NK-92 (cell line): Measurements from ENCODE around the gene CA4.
"Not testable (repeated sequence)": the region's sequence is repeated elsewhere in the genome, so short reads cannot be mapped to it uniquely, and the experiment has no call there.

Experiments
- DNase-seq: peaks from one replicate; lab custom pipeline; 2025; ENCODE audit not compliant: unreplicated experiment; lab: John Stamatoyannopoulos, UW

CA4 gene

GRCh38 chr17:60171753-60172079 is 21.9 kb downstream of the CA4 start:
- DNase-seq = no peak

- no peak for DNase-seq
Measured at GRCh38 chr17:60173304-60173819, 23.6 kb downstream of the CA4 start.

- no peak for DNase-seq
Measured at GRCh38 chr17:60174035-60174434, 24.3 kb downstream of the CA4 start.

GRCh38 chr17:60174767-60175166 is 25.0 kb downstream of the CA4 start:
- not testable (repeated sequence) for DNase-seq

- not testable (repeated sequence) for DNase-seq
Measured at GRCh38 chr17:60176763-60177162, 27.0 kb downstream of the CA4 start.

GRCh38 chr17:60178180-60178579 is 28.4 kb downstream of the CA4 start:
- not testable (repeated sequence) for DNase-seq

- DNase-seq = not testable (repeated sequence)
Measured at GRCh38 chr17:60180380-60180779, 30.6 kb downstream of the CA4 start.

GRCh38 chr17:60186372-60186771 is 36.6 kb downstream of the CA4 start:
- DNase-seq = not testable (repeated sequence)

- not testable (repeated sequence) for DNase-seq
Measured at GRCh38 chr17:60186846-60187745, 37.3 kb downstream of the CA4 start.

GRCh38 chr17:60188759-60189158 is 39.0 kb downstream of the CA4 start:
- no peak for DNase-seq

- DNase-seq = not testable (repeated sequence)
Measured at GRCh38 chr17:60190032-60190431, 40.3 kb downstream of the CA4 start.

GRCh38 chr17:60193032-60193431 is 43.3 kb downstream of the CA4 start:
- DNase-seq = not testable (repeated sequence)

- no peak for DNase-seq
Measured at GRCh38 chr17:60193482-60193881, 43.7 kb downstream of the CA4 start.

GRCh38 chr17:60194141-60194540 is 44.4 kb downstream of the CA4 start:
- not testable (repeated sequence) for DNase-seq

GRCh38 chr17:60198630-60199029 is 48.9 kb downstream of the CA4 start:
- not testable (repeated sequence) for DNase-seq

GRCh38 chr17:60205782-60206181 is 56.0 kb downstream of the CA4 start:
- DNase-seq = not testable (repeated sequence)

- not testable (repeated sequence) for DNase-seq
Measured at GRCh38 chr17:60208302-60208701, 58.5 kb downstream of the CA4 start.
